Right lobe of liver (tissue), 4 donors: ENCODE data around the gene CAPN7.

Experiments
- POLR2A ChIP-seq: fragments of 450-650 bp; IDR thresholded peaks from one replicate; pipeline ENCODE4 v1.6.1; 2017; ENCODE audit warnings: antibody characterized with exemption, mild to moderate bottlenecking
- TF ChIP-seq, protein P1 (sequence below), 4 donors: fragments of 200-600 bp in 3 of 4; fragments of 450-650 bp in 1 of 4; IDR thresholded peaks; one replicate each; pipeline versions ENCODE4 v1.5.1 to v1.8.0; 2016 to 2022; ENCODE audit warnings: antibody characterized with exemption in 4 of 4, mild to moderate bottlenecking in 2 of 4
- donor health status: DM: no; HTN: no; CAD: no.
- donor health status: DM: no; HTN: no; CAD: no.
- donor health status: DM: no; HTN: yes; CAD: no.

DNA sequence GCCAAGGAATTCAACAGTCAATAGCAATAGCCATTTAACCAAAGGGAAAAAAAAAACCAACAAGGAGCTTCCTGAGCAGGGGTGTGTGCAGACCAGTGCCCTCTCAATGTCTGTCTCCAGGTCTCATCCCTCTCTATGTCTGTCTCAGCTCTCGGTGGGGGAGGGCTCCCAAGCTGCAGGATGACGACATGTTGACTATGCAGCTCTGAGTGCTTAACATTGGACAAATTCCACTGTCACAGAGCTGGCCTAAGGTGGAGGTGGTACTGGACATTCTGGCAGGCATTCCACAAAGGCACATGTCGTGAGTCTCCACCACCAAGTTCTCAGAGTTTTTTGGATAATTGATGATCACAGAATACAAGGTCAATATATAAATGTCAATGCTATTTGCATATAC is 2.0 kb upstream of the CAPN7 start:
- no peak for TF ChIP-seq POLR2A
- TF ChIP-seq, protein P1, sequence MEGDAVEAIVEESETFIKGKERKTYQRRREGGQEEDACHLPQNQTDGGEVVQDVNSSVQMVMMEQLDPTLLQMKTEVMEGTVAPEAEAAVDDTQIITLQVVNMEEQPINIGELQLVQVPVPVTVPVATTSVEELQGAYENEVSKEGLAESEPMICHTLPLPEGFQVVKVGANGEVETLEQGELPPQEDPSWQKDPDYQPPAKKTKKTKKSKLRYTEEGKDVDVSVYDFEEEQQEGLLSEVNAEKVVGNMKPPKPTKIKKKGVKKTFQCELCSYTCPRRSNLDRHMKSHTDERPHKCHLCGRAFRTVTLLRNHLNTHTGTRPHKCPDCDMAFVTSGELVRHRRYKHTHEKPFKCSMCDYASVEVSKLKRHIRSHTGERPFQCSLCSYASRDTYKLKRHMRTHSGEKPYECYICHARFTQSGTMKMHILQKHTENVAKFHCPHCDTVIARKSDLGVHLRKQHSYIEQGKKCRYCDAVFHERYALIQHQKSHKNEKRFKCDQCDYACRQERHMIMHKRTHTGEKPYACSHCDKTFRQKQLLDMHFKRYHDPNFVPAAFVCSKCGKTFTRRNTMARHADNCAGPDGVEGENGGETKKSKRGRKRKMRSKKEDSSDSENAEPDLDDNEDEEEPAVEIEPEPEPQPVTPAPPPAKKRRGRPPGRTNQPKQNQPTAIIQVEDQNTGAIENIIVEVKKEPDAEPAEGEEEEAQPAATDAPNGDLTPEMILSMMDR (IDR thresholded peaks at IDR 0.05) = no peak
